ENCODE data around the gene MAP3K21.

GRCh38 chr1:233338102-233338501, 10.6 kb downstream of the MAP3K21 start:
- TF ChIP-seq CTCF (IDR thresholded peaks at IDR 0.05; ENCODE audit: low read depth, low read length) (no peak), EZH2phosphoT487 (IDR thresholded peaks at IDR 0.05; ENCODE audit: low read depth) (no peak)
